ENCODE data around the gene RAI1. TPM values are rescaled to one million over a fixed set of nuclear protein-coding genes. Genes with fewer than 3 reads are reported as not detected.

The RAI1 gene
- total RNA-seq, 2 donors from 2014 or later, result 22.4 to 32.3 TPM

DNA sequence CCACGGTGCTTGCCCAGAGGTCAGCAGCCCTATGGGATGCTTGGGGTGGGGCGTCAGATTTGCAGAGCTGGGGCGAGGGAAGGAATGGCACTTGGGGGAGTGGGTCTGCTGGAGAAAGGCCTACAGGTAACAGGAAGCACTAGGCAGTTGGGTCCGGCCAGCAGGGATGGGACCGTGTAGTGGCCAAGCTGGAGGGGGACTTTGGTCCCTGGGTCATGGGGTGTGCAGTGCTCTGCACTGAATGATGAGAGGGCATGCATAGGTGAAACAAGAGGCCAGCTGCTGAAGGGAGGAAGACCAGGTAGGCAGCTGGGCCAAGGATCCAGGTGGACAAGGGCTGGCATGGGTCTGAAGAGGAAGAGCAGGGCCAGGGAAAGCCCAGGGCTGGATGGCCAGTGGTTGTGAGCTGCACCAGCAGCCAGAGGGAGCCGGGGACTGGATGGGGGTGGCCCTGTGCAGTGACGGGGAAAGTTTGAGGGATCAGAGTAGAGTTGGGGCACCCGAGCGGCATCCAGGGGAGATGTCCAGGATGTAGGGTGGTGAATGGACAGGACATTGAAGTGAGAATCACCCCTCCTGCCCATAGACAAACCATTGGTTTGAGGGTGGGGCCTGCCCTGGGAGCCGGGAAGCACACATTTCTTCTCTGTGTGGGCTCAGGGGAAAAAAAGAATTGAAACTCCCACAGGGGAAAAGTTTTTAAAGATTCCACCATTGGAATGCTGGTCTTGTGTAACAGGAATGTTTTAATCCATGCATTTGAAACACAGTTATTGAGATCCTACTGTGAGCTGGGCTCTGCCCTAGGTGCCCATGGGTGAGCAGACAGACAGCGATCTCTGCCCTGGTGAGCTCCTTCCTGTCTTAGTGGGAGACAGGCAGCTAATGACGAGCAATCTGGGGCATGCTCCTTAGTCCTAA is 25.1 kb downstream of the RAI1 start:
- no peak for ATAC-seq
- intact Hi-C loops (cut with DNase I), result no loop called here
- no peak for DNase-seq

DNA sequence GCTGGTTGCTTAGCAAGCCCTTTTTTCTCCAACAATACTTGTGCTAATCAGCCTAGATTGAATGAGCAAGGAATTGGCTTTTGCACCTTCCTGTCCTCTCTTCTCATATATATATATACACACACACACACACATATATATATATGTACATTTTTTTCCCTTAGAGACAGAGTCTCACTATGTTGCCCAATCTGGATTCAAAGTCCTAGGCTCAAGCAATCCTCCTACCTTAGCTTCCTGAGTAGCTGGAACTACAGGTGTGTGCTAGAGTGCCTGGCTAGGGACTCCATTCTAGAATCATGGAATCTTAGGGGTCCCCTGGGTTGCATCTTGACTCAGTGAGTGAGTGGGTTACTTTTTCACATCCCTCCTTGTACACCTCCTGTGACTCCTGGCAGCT is 27.0 kb downstream of the RAI1 start:
- ATAC-seq (no peak), DNase-seq (no peak)
- intact Hi-C loops (cut with DNase I), result no loop called here

DNA sequence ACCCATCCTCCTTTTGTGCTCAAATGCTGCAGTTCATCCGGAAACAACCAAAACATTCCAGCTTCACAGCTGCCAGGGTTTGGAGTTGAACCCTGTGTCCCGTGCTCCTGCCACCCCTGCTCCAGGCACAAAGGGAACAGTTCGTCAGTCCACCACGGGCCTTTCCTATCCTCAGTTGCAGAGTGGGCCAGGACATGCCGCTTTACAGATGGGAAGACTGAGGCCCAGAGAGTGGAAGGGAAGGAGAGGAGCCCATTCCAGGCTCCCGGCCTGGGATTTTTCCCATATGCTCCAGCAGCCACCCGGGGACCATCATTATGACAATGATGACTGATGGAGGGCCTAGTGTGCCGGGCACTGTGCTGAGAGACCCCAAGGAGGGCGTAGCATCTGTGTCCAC is 27.6 kb downstream of the RAI1 start:
- intact Hi-C loops (cut with DNase I), result no loop called here
- DNase-seq, result no peak
- ATAC-seq, result no peak

DNA sequence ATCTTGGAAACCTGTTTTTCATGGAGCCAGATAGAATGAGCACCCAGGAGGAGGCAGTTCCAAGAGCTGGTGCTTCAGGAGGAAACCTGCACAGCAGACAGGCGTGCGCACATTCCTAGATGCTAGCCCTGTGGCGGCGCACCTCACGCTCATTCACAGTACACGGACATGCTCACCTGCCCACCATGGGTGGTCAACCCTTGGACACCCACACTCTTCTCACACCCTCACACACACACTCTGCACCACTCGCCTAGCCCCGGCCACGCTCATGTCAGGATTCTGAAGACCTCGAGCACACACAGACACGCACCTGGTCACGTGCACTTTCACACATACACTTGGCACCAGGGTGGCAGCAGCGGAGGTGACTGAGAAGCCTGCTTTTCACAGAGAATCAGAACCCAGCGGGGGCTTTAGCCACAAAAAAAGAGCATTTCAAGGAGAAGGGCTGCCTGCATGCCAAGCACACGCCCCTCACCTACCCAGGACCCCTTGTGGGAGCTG is 28.6 kb downstream of the RAI1 start:
- DNase-seq (no peak), ATAC-seq (no peak)
- intact Hi-C loops (cut with DNase I), result no loop called here

DNA sequence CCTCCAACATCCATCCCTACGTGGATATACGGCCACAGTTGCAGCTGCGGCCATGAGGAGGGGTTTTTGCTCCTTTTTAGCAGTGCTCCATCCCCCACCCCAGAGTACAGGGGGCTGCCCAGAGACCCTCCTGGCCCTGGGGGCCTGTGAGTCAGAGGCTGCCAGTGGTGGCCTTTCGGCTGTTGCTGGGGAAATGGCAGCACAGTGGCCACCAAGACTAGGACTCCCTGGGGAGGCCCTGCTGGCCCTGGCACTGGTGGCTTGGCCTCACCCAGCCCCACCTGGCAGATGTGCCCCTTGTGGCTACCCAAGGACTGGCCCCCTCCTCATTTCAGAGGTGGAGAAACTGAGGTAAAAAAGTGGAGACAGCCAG is 29.1 kb downstream of the RAI1 start:
- DNase-seq, result no peak
- ATAC-seq, result no peak
- intact Hi-C loops (cut with DNase I), result no loop called here

DNA sequence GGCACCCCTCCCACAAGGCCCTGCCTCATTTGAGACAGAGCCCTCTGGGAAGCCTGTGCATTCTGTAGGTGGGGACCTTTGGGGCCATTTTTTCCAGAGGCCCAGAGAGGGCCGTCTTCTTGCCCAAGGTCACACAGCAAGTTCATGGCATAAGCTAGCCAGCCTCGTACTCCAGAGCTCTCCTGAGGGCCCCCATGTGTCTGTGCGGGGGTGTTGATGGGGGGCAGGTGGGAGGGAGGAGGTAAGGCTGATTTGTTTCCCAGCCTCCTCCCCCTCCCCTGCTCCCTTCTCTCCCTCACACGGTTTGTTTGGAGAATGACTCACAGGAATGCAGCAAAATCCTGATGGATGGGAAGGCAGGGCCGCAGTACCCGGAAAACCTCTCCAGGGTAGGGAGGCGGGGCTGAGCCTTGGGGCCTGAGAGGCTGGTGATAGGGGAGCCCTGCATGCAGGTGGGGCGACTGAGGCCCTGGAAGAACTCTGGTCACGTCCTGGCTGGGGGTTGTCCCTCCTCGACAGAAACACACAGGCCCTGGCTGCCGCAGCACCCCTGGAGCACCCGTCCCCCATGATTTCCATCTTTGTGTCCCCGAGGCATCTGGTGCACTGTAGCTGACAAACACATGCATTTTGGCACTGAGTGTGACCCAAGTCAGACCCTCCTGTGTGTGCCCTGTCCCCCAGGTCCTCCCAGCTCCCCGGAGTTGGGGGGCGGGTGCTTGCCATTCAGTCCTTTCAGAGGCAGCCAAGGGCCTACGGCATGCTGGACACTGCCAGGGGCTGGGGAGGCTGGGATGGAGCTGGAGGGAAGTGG is 29.7 kb downstream of the RAI1 start:
- peak; percentile 64 for DNase-seq
- intact Hi-C loops (cut with DNase I), result no loop called here
- peak; percentile 40 to 86 for ATAC-seq

DNA sequence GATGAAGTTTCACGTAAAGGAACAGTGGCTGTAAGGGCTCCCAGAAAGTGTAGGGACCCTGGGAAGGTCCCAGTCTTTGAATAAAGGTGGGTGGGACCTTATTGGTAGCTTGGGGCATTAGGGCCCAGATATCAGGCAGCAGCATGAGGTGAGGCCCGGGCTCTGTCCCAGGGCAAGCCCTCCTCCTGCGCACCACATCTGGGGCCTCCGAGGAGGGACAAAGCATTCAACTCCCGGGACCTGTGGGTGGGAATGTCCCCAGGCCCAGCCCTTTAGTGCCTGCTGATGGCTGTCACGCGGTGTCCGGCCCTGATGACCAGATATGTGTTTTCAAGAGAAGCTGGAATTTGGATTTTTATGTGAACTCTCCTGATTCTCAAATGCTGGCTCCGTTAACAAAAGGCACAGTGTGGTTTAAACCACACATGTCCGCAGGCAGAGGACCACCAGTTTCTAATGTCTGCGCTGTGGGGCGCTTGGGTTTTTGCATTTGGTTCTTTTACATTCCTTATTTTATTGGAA is 30.4 kb downstream of the RAI1 start:
- ATAC-seq (no peak), DNase-seq (no peak)
- intact Hi-C loops (cut with DNase I), result no loop called here

DNA sequence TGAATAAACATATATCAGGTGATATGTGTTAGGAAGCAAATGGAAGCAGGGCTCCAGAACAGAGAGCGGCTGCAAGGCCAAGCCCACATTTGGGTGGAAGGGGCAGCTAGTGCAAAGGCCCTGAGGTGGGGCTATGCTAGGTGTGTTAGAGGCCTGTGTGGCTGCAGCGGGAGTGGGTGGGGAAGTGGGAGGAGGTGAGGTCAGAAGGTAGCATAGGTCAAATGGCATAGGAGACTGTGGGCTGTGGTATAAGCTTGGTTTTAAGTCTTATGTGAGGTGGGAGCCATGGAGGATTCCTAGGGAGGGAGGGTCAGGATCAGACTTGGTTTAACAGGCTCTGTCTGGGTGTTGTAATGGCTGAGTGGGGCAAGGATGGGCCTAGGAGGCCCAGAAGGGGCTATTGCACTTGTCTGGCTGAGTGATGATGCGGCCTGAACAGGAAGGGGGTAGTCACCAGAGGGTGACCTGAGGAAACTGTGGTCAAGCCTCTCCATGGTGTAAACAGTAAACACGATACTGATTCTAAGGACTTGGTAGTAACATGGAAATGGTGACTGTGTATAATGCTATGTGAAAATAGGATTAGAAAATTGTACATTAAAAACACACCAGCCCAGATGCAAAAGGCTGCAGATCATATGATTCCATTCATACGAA is 31.1 kb downstream of the RAI1 start:
- intact Hi-C loops (cut with DNase I), result no loop called here
- DNase-seq (no peak), ATAC-seq (no peak)

DNA sequence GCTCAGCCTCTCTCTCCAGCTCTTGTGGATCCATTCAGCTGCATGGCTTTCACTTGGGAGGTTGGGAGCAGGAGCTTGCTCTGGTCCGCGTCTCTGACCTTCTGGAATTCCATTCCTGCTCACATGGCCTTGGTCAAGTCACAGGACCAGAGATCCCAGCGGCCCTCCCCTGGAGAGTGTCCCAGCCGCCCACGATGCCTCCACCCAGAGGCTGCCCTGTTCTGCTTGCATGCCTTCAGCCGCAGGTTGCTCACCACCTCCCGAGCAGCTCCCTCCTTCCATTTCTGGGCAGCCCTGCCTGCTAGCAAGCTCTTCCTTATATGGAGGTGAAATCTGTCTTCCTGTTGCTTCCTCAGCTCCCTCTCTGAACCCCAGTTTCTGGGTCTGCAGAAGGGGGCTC is 32.6 kb downstream of the RAI1 start:
- intact Hi-C loops (cut with DNase I), result no loop called here
- ATAC-seq (peak; percentile 58 to 62), DNase-seq (peak; percentile 65)

DNA sequence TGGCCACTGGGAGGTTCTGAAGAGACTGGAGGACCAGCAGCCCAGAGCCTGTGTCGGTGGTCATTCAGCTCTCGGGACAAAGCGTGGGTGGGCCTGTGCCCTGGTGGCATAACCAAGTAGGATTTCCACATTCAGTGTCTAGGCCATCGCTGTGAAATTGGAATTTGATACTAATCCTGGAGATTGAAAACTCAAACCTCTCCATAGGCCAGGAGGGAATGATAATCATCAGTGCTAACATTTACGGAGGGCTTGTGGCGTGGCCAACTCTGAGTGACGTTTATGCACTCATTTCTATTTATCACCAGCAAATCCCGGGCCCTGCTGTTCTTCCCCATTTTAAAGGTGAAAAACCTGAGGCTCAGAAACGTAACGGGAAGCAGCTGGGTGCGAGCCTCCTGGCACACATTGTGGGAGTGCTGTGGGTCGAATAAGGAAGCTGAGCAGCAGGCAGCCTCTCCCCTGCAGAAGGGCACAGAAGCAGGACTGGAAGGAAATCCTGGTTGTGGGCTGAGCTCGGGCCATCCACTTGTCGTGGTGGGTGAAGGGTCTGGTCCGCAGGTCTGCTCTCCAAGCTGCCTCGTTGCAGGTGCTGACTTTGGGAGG is 33.1 kb downstream of the RAI1 start:
- intact Hi-C loops (cut with DNase I), result no loop called here
- ATAC-seq, result peak in 1 of 2 donors; percentile 2
- no peak for DNase-seq

DNA sequence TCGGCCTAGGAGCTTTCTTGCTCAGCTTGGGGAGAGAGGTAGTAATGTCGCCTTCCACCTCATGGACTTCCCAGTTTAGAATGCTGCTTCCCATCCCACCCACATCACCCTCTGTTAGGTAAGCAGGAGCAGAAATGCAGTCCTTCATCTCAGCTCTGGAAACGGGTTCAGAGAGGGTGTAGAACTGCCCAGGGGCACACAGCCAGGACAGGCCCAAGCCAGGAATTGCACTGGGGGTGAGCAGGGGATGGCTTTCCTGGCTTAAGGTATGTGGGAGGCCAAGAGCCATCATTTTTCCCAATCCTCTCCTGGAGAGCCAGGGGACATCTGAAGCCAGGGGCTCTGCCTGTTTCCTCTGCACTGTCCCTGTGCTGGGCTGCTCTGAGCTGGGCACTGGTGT is 33.6 kb downstream of the RAI1 start:
- ATAC-seq, result no peak

DNA sequence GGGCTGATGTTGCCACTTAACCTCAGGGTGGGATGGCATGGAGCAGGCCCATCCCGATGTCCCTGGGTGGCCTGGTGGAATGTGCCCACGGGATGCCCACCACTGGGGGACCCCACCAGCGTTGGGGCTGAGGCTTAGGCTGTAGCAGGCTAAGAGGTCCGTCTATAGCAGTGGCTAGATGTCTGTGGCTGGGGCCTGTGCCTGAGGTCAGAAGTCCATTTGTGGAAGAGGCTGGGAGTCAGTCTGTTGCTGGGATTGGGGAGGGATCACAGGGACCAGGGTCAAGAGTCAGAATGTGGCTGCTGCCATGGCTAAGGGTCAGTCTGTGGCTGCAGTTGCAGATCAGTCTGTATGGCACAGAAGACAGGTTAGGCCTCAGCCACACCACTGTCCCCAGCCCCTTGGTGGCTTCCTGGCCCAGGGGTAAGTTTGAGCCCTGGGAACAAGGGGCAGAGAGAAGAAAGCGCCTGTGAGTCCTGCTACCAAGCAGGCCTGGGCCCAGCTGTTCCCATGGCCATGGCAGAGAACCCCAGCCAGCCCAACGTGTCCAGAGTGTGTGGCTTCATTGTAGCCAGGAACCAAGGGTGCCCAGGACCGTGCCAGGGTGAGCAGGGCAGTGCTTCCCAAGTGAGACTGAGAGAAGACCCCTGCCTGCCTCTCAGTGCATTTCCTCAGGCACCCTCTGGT is 35.7 kb downstream of the RAI1 start:
- ATAC-seq, result no peak
- DNase-seq, result no peak
- intact Hi-C loops (cut with DNase I), result no loop called here

More for the DNA sequence above, 33.6 kb downstream of the RAI1 start:
- no peak for DNase-seq
- intact Hi-C loops (cut with DNase I), result no loop called here

DNA sequence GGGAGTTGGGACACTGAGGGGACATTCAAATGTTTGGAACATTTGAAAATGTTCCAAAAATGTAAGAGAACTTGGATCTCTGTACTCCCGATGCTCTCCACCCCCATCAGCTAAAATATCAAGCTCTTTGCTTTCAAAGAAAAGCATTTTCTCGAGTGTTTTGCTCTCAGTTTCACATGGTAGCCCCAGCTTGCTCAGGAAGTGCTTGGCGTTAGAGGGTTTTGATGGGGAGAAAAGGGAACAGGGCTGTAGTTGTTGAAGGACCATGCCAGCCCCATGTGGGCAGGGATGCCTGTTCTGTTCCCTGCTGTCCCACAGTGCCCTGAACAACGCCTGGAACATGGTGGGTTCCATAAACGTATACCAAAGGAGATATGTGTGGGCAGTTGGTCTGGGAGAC is 37.0 kb downstream of the RAI1 start:
- ATAC-seq (no peak), DNase-seq (no peak)
- intact Hi-C loops (cut with DNase I), result no loop called here

DNA sequence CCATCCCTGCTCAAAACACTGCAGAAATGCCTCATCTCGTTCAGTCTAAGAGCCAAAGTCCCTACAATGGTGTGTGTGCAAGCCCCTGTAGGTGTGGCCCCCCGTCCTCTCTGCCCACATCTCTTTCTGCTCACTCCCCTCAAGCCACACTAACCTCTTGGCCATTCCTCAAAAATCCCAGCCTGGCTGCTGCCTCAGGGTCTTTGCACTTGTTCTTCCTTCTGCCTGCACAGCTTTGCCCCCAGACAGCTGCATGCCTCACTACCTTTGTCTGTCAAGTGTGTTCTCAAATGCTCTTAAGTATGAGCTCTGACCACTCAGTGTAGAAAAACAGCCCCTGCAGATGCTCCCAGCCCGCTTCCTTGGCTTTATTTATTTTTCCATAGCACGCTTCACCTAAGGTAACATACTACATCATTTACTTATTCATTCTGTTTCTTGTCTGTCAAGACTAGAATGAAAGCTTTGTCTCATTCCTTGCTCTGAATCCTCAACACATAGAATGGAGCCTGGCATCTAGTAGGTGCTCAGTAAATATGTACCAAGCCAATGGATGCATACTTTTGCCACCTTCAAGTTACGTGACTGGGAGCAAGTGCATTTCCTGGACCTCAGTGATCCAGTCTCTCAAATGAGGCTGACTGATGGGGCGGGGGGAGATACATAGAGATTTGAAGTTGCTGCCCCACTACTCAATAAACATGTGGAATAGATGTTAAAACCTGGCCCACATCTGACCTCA is 38.1 kb downstream of the RAI1 start:
- ATAC-seq (no peak), DNase-seq (no peak)
- intact Hi-C loops (cut with DNase I), result no loop called here

DNA sequence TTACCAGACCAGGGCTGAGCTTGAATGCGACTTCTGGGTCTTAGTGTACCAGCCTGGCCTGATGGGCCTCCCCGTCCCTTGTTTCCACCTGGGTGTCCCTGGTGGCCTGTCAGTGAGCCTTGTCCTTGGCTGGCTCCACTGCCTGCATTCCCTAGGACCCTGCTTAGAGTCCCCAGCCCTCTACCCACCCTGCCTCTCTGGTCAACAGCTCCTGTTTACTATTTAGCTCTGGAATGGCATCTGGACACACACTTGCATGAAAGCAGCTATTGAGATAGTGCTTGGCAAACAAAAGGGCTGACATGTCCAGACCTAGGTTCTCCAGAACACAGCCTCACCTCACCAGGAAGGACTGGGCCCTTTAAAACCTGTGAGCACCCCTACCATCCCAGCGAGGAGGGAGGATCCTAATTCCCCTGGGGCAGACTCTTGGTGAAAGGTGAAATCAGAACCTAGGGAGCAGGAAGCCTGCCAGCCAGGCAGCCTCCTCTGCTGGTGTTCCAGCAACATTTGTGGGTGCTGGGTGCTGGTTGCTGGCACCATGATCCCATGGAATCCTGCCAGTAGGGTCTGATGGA is 38.8 kb downstream of the RAI1 start:
- DNase-seq, result no peak
- intact Hi-C loops (cut with DNase I), result no loop called here
- no peak for ATAC-seq

DNA sequence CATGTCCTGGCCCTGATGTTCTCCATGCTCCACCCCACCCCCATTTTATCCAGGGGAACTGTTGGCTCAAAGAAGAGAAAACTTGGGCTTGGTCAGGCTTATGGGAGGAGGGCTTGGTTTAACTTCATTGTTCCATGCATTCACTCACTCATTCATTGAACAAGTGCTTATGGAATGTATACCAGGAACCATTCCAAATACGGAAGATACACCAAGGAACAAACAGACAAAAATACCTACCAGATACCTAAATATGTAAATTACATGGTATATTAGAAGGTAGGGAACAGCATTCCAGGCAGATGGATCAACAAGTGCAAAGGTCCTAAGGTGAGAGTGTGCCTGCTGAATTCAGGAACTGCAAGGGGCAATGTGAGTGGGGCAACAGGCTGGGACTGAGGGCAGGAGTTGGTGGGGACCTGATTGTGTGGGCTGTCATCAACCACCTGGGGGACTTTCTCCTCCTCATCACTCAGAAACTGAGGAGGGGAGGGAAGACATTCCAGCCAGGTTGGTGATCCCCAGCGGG is 39.9 kb downstream of the RAI1 start:
- ATAC-seq (no peak), DNase-seq (no peak)
- intact Hi-C loops (cut with DNase I), result no loop called here

Data from left cardiac atrium (tissue), 4 donors.